ENCODE data around the gene AHDC1.

The AHDC1 gene

DNA sequence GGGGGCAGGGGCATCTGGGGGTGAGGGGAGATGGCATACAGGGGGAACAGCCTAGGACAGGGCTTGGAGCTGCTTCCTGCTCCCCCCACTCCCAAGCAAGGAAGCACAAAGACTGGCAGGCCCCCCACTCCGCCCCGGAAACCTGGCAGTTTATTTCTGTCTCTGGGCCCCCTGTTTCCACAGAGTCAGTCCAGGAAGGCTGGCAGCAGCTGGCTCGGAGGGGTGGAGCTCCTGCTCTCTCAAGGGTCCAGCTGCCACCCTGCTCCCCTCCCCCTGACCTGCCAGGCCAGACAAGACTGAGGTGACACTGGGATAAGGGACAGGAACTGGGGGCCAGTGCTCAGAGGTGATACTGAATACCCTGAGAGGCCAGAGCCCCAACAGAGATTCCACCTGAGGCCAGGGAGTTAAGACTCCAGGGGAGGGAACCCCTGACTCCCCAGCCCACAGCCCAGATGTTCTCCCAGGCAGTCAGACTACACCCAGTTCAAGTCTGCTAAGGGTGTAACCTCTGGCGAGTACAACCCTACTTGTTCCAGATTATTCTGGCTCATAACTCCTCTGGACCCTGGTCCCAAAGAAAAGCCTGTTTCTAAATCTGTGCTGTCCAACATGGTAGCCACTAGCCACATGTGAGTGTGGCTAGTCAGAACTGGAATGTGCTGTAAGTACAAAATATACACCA lies 26.3 kb downstream of the AHDC1 start:
- no peak overlapping the region for H3K9ac ChIP-seq (ENCODE audit: low read length)
- H3K27ac ChIP-seq (ENCODE audit: low read length) = no peak overlapping the region
- no peak overlapping the region for H2AFZ ChIP-seq (ENCODE audit: low read length)
- H3K79me2 ChIP-seq (ENCODE audit: low read length) = no peaks in the 10 kb centered on the region
- no peaks in the 10 kb centered on the region for H3K36me3 ChIP-seq (replicated peaks; ENCODE audit: insufficient read depth, low read length)
- H3K4me1 ChIP-seq (ENCODE audit: low read length) = peaks cover 6% of the 10 kb centered on the region; the same call in 1 of the 2 replicates
- H3F3A ChIP-seq (ENCODE audit: insufficient read depth, low read length) = no peaks in the 10 kb centered on the region
- H3K9me2 ChIP-seq (replicated peaks; ENCODE audit: insufficient read depth, low read length) = no peaks in the 10 kb centered on the region
- H3K4me2 ChIP-seq (ENCODE audit: low read depth, low read length) = no peak overlapping the region
- DNase-seq = no peak
- H3K9me3 ChIP-seq (replicated peaks; ENCODE audit: insufficient read depth, low read length) = no peaks in the 10 kb centered on the region
- H3K4me3 ChIP-seq (ENCODE audit: low read length) = no peak overlapping the region
- H4K20me1 ChIP-seq (ENCODE audit: insufficient read depth, low read length) = no peaks in the 10 kb centered on the region
- no peaks in the 10 kb centered on the region for H3K27me3 ChIP-seq (replicated peaks; ENCODE audit: insufficient read depth, low read length)
- TF ChIP-seq, protein P1, sequence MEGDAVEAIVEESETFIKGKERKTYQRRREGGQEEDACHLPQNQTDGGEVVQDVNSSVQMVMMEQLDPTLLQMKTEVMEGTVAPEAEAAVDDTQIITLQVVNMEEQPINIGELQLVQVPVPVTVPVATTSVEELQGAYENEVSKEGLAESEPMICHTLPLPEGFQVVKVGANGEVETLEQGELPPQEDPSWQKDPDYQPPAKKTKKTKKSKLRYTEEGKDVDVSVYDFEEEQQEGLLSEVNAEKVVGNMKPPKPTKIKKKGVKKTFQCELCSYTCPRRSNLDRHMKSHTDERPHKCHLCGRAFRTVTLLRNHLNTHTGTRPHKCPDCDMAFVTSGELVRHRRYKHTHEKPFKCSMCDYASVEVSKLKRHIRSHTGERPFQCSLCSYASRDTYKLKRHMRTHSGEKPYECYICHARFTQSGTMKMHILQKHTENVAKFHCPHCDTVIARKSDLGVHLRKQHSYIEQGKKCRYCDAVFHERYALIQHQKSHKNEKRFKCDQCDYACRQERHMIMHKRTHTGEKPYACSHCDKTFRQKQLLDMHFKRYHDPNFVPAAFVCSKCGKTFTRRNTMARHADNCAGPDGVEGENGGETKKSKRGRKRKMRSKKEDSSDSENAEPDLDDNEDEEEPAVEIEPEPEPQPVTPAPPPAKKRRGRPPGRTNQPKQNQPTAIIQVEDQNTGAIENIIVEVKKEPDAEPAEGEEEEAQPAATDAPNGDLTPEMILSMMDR (IDR thresholded peaks at IDR 0.05; ENCODE audit: low read length) = no peak
- no peak for TF ChIP-seq EZH2phosphoT487 (IDR thresholded peaks at IDR 0.05; ENCODE audit: low read length)

DNA sequence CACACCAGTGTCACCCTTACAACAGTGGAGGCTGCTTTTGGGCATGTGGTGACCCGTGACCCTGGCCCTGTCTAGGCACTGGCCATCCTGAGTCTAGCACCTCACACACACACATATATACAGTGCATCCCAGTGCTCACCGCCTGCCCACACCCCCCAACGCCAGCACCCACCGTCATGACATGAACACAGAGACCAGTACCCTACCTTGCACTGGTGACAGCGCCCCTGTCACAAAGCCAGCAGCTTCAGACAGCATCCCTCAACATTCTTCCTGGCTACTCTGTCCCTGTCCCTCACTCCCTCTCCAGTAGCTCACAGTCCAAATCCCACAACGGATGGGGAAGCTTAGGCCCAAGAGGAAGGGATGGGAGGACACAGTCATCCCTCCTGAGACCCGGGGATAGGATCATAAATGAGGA lies 27.1 kb downstream of the AHDC1 start:
- Histone ChIP-seq H3F3A (ENCODE audit: insufficient read depth, low read length) (no peaks in the 10 kb centered on the region), H3K4me3 (ENCODE audit: low read length) (no peak overlapping the region), H2AFZ (ENCODE audit: low read length) (no peak overlapping the region), H4K20me1 (ENCODE audit: insufficient read depth, low read length) (no peaks in the 10 kb centered on the region), H3K4me2 (ENCODE audit: low read depth, low read length) (no peak overlapping the region), H3K27ac (ENCODE audit: low read length) (no peak overlapping the region), H3K27me3 (replicated peaks; ENCODE audit: insufficient read depth, low read length) (no peaks in the 10 kb centered on the region), H3K79me2 (ENCODE audit: low read length) (no peaks in the 10 kb centered on the region), H3K4me1 (ENCODE audit: low read length) (peaks cover 6% of the 10 kb centered on the region; the same call in 1 of the 2 replicates), H3K36me3 (replicated peaks; ENCODE audit: insufficient read depth, low read length) (no peaks in the 10 kb centered on the region), H3K9ac (ENCODE audit: low read length) (no peak overlapping the region), H3K9me2 (replicated peaks; ENCODE audit: insufficient read depth, low read length) (no peaks in the 10 kb centered on the region), H3K9me3 (replicated peaks; ENCODE audit: insufficient read depth, low read length) (no peaks in the 10 kb centered on the region)
- no peak for DNase-seq
- TF ChIP-seq EZH2phosphoT487 (IDR thresholded peaks at IDR 0.05; ENCODE audit: low read length) = no peak
- TF ChIP-seq, protein P1 (IDR thresholded peaks at IDR 0.05; ENCODE audit: low read length) = no peak
- no peak for TF ChIP-seq EZH2 (optimal IDR thresholded peaks at IDR 0.05; ENCODE audit: low read depth, low read length)

DNA sequence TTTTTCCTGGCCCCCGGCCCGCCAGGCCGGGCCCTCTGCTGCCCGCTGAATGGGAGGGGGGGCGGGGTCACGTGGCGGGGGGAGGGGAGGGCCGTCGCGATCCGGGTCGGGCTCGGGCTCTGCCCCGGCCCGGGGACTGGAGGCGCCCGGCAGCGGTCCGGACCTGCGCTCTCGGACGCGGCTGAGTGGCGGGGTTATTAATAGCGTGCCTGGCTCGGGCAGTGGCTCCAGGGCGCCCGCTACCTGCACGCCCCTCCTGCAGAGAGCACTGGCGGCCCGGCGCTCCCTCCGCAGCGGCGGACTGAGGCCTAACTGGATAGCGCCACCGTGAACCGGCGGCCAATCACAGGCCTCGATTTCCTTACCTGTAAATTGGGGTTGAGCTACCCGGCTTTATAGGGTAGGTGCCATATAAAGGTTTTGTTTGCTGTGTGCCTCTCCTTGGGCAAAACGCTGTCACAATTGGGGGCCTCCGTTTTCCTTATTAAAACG lies 28.1 kb downstream of the AHDC1 start:
- no peaks in the 10 kb centered on the region for H3K9me2 ChIP-seq (replicated peaks; ENCODE audit: insufficient read depth, low read length)
- no peak overlapping the region for H3K27ac ChIP-seq (ENCODE audit: low read length)
- H3K4me3 ChIP-seq (ENCODE audit: low read length) = peak overlapping the region; percentile 44
- no peaks in the 10 kb centered on the region for H3K36me3 ChIP-seq (replicated peaks; ENCODE audit: insufficient read depth, low read length)
- no peaks in the 10 kb centered on the region for H3K9me3 ChIP-seq (replicated peaks; ENCODE audit: insufficient read depth, low read length)
- peak overlapping the region; percentile 53; the same call in 1 of the 2 replicates for H2AFZ ChIP-seq (ENCODE audit: low read length)
- TF ChIP-seq, protein P1 (IDR thresholded peaks at IDR 0.05; ENCODE audit: low read length) = peak; percentile 15; the same call in 1 of the 2 replicates
- no peak for TF ChIP-seq EZH2 (optimal IDR thresholded peaks at IDR 0.05; ENCODE audit: low read depth, low read length)
- TF ChIP-seq EZH2phosphoT487 (IDR thresholded peaks at IDR 0.05; ENCODE audit: low read length) = no peak
- no peaks in the 10 kb centered on the region for H4K20me1 ChIP-seq (ENCODE audit: insufficient read depth, low read length)
- peak; percentile 61 for DNase-seq
- no peaks in the 10 kb centered on the region for H3F3A ChIP-seq (ENCODE audit: insufficient read depth, low read length)
- H3K9ac ChIP-seq (ENCODE audit: low read length) = no peak overlapping the region
- H3K4me1 ChIP-seq (ENCODE audit: low read length) = peaks cover 6% of the 10 kb centered on the region; the same call in 1 of the 2 replicates
- H3K79me2 ChIP-seq (ENCODE audit: low read length) = no peaks in the 10 kb centered on the region
- no peaks in the 10 kb centered on the region for H3K27me3 ChIP-seq (replicated peaks; ENCODE audit: insufficient read depth, low read length)
- H3K4me2 ChIP-seq (ENCODE audit: low read depth, low read length) = peak overlapping the region; percentile 67

Data from MM.1S (cell line).